SH-SY5Y (cell line): ENCODE results near the gene FIBIN.

Experiments used
- GATA2 ChIP-seq: IDR thresholded peaks from 2 replicates; pipeline ENCODE4 v1.6.1; 2011; ENCODE audit warnings: mild to moderate bottlenecking, low read depth, low read length
- GATA3 ChIP-seq: IDR thresholded peaks from 2 replicates; pipeline ENCODE4 v1.6.1; 2011; ENCODE audit warnings: low read depth, mild to moderate bottlenecking, low read length, moderate library complexity

Gene FIBIN

GRCh38 chr11:26964339-26964738, 29.6 kb upstream of the FIBIN start:
- TF ChIP-seq GATA3 (no peak), GATA2 (no peak)

GRCh38 chr11:26971961-26972360, 22.0 kb upstream of the FIBIN start:
- TF ChIP-seq GATA2 = no peak
- no peak for TF ChIP-seq GATA3

- TF ChIP-seq GATA3 (no peak), GATA2 (no peak)
Measured at GRCh38 chr11:26974069-26974783, 19.7 kb upstream of the FIBIN start.

GRCh38 chr11:26974996-26975395, 18.9 kb upstream of the FIBIN start:
- no peak for TF ChIP-seq GATA2
- no peak for TF ChIP-seq GATA3

GRCh38 chr11:26976389-26976788, 17.5 kb upstream of the FIBIN start:
- TF ChIP-seq GATA3 (no peak), GATA2 (no peak)

GRCh38 chr11:26983645-26984044, 10.3 kb upstream of the FIBIN start:
- TF ChIP-seq GATA2 (no peak), GATA3 (no peak)

- TF ChIP-seq GATA3 (no peak), GATA2 (no peak)
Measured at GRCh38 chr11:26985470-26985869, 8.4 kb upstream of the FIBIN start.

GRCh38 chr11:26985943-26986342, 8.0 kb upstream of the FIBIN start:
- TF ChIP-seq GATA2 = no peak
- TF ChIP-seq GATA3 = no peak

GRCh38 chr11:26987272-26987671, 6.6 kb upstream of the FIBIN start:
- TF ChIP-seq GATA3 = no peak
- TF ChIP-seq GATA2 = no peak

- no peak for TF ChIP-seq GATA2
- no peak for TF ChIP-seq GATA3
Measured at GRCh38 chr11:26987731-26988130, 6.2 kb upstream of the FIBIN start.

- no peak for TF ChIP-seq GATA2
Measured at GRCh38 chr11:26992031-26992541, 1.8 kb upstream of the FIBIN start.

- TF ChIP-seq GATA3 (no peak), GATA2 (no peak)
Measured at GRCh38 chr11:26994631-26995095, 751 bp downstream of the FIBIN start.

GRCh38 chr11:26995701-26996460, 2.0 kb downstream of the FIBIN start:
- TF ChIP-seq GATA2 = no peak
- TF ChIP-seq GATA3 = no peak

GRCh38 chr11:26997378-26997777, 3.5 kb downstream of the FIBIN start:
- TF ChIP-seq GATA2 = no peak
- no peak for TF ChIP-seq GATA3

GRCh38 chr11:27002431-27002830, 8.5 kb downstream of the FIBIN start:
- no peak for TF ChIP-seq GATA3
- no peak for TF ChIP-seq GATA2

- no peak for TF ChIP-seq GATA2
- TF ChIP-seq GATA3 = no peak
Measured at GRCh38 chr11:27002838-27003237, 8.9 kb downstream of the FIBIN start.
